Fibroblast of mammary gland (primary cell): Measurements from ENCODE around the gene RNASEH2A.

Experiments
- DNase-seq: peaks from one replicate; pipeline ENCODE4 v3.0.0-alpha.2; 2010; ENCODE audit warnings: low read depth
- H3K4me3 ChIP-seq: 2 replicates; pipeline ENCODE4 v1.5.1; 2011; ENCODE audit warnings: low read depth, mild to moderate bottlenecking, low read length, moderate library complexity; ENCODE audit not compliant: control insufficient read depth
- TF ChIP-seq, protein P1 (sequence below): conservative IDR thresholded peaks from 2 replicates; pipeline ENCODE4 v1.5.1; 2011; ENCODE audit warnings: low read depth, low read length, inconsistent platforms; ENCODE audit not compliant: control insufficient read depth, insufficient read depth

The RNASEH2A gene

DNA sequence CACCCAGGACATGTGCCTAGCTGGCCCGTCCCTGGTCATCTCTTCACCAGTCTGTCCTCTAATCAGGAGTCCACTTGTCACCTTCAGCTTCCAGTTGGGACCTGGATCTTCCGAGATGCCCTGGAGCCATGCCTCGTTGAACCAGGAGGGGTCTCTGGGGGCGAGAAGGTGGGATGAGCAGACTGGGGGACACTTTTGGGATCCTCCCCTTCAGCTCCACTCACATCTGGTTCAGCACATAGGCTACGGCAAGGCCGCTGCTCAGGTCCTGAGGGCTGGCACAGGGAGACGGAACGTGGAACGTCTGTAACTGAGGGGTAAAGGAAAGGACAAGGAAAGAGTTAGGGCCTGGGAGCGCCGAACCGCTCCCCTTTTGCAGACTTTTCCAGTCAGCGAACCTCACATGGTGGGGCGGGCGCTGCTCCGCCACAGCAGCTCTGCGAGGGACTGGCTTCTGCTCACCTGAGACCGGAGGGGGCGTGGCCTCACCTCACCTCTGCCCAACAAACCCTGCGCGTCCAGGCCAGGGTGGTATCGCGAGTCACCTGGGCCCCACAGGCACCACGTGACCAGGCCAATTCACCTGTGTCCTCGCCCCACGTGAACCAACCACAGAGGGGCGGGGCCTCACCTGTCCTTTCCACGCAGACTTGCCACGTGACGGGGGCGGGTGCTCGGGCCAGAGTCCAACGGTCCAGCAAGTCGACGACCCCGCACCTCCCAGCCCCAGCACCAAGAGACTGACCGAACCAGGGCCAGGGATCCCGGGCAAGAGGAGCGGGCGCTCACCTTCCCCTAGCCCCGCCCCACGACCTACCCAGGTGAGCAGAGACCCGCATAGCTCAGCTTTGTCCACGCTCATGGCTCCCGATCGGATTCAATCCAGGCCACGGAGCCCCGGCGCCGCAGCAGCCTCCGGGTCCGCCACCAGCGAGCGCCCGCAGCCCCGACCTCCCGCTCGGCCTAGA, 31.5 kb upstream of the RNASEH2A start, which contains the start of gene HOOK2:
TSS of gene HOOK2 (minus strand) at position 965 of the 968 bp plus-strand sequence. CDS start at position 862, 103 bp downstream.
- H3K4me3 ChIP-seq, result peak within 1 kb of the TSS; percentile 68
- no peak for DNase-seq
- TF ChIP-seq, protein P1, sequence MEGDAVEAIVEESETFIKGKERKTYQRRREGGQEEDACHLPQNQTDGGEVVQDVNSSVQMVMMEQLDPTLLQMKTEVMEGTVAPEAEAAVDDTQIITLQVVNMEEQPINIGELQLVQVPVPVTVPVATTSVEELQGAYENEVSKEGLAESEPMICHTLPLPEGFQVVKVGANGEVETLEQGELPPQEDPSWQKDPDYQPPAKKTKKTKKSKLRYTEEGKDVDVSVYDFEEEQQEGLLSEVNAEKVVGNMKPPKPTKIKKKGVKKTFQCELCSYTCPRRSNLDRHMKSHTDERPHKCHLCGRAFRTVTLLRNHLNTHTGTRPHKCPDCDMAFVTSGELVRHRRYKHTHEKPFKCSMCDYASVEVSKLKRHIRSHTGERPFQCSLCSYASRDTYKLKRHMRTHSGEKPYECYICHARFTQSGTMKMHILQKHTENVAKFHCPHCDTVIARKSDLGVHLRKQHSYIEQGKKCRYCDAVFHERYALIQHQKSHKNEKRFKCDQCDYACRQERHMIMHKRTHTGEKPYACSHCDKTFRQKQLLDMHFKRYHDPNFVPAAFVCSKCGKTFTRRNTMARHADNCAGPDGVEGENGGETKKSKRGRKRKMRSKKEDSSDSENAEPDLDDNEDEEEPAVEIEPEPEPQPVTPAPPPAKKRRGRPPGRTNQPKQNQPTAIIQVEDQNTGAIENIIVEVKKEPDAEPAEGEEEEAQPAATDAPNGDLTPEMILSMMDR, result no peak

DNA sequence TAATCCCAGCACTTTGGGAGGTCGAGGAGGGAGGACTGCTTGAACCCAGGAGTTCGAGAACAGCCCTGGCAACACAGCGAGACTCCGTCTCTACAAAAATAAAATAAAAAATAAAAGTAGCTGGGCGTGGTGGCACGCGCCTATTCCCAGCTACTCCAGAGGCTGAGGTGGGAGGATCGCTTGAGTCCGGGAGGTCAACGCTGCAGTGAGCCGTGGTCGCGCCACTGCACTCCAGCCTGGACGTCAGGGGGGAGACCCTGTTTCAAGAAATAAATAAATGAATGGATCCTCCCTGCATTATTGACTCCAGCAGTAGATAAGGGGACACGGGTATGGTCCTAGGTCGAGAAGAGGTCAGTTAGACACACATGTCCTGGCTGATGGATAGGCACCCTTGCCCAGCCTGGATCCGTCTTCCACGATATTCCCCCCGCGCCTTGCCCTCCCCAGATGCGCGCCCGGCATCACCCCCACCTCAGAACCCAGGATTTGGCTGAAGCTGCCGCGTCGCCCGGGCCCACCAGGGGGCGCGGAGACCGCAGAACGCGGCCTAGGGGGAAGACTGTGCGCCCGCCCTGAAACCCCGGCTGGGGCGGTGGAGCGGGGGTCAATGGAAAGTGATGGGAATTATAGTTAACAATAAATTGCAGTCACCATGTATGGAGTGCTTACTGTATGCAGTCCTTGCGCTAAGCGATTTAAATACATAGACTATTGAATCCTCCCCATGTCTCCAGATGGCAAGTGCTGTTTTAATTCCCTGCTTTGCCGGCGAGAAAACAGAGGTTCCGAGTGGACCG, 29.0 kb upstream of the RNASEH2A start:
- peak overlapping the region; percentile 71 for H3K4me3 ChIP-seq
- DNase-seq, result peak; percentile 74
- TF ChIP-seq, protein P1, result peak; percentile 72

DNA sequence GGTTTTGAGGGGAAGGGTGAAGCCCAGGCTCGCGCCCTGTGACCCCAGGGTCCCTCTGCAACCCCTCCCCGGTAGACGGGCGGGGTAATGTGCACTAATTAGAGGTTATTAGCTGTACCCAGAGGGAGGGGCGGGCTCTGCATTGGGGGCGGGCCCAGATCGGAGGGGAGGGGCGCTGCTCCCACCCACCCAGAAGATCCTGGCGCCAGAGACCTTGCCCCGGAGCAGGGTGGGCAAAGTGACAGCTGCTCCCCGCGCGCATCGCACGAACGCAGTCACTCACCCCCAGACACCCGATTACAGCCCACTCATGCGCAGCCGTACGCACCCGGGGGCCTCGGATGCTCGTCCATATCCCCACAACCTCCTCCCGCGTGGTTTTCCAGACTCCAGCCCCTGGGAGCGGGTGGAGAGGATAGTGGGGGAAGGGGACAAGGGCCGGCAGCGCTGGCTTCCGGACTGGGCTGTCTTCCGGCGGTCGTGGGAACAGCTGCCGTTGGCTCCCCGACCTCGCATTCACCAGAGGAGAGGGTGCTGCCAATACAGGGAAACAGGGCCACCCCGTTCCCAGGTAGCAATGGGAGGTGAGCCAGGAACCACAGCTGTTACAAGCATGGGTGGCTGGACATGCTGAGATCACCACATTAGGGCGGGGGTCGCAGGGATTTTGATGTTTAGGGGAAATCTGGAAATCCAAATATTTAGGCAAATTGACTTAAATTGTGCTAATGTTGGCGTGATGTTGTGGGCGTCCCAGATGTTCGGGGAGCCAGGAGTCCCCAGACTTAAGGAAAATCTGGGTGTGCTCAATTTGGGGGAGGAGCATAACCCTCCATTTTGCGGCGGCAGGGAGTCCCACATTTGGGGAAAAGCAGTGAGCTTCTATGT, 28.1 kb upstream of the RNASEH2A start:
- TF ChIP-seq, protein P1, result no peak
- H3K4me3 ChIP-seq, result peak overlapping the region; percentile 71
- DNase-seq, result peak; percentile 76

DNA sequence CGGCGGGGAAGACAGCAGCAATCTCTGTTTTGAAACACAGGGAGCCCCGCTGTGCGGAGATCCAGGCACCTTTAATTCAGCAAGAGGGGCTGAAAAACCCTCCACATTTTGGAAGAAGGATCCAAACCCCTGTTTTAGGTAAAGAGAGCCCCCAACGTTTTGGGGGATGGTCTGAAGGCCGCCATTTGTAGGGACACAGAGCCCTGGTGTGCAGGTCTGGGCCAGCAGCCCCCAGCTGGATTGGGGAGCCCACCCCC, 27.6 kb upstream of the RNASEH2A start:
- no peak for DNase-seq
- peak overlapping the region; percentile 71 for H3K4me3 ChIP-seq
- TF ChIP-seq, protein P1, result no peak

DNA sequence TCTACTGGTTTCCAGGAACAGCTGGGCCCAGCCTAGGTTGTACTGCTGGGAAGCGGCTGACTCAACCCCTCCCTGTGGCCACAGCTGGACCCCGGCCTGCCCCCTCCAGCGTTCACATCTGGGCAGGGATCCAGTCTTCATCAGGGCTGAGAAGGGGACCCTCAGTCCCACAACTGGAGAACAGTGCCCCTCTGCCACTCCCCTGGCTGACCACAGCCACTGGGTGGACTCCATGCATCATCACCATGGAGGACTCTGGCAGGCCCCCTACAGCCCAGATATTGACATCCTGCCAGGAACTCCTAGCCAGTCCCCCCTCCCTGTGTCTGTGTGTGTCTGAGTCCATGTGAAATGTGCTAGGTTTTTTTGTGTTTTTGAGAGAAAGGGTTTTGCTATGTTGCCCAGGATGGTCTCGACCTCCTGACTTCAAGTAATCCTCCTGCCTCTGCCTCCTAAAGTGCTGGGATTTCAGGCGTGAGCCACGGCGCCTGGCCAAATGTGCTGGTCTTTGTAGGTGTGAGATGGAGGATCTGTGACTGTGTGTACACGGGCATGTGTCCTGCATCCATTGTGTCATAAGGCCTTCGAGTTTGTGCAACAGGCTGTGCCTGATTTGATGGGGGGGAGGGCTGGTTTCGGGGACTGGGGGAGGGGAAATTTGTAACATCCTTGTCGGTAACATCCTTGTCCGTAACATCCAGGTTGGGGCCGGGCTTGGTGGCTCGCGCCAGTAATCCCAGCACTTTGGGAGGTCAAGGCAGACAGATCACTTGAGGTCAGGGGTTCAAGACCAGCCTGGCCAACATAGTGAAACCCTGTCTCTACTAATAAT, 27.0 kb upstream of the RNASEH2A start:
- peak overlapping the region; percentile 71 for H3K4me3 ChIP-seq
- TF ChIP-seq, protein P1, result no peak
- DNase-seq, result peak; percentile 93

DNA sequence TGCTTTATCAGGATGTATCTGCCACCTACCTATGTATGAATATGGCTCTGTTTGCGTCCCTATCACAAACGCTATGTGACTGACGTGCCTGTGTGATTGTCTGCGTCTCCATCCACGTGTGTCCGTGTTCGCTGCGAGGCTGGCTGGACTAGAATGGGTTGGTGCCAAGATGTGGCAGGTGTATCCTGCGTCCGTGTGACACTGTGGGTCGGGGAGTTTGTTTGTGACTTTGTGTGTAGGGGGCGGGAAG, 24.3 kb upstream of the RNASEH2A start:
- no peak for DNase-seq
- TF ChIP-seq, protein P1, result no peak
- H3K4me3 ChIP-seq, result peak overlapping the region; percentile 37
